Stimulated activated CD8-positive, alpha-beta memory T cell treated with anti-CD3 and anti-CD28 coated beads, Interleukin-12 subunit alpha, Interleukin-12 subunit beta, amount 100 ng/mL, for 24 hours (primary cell): ENCODE measurements around the gene IL1B.

Experiments used
- DNase-seq: peaks from one replicate; pipeline ENCODE4 v3.0.0-alpha.2; 2020; ENCODE audit errors: extremely low read depth

IL1B gene

DNA sequence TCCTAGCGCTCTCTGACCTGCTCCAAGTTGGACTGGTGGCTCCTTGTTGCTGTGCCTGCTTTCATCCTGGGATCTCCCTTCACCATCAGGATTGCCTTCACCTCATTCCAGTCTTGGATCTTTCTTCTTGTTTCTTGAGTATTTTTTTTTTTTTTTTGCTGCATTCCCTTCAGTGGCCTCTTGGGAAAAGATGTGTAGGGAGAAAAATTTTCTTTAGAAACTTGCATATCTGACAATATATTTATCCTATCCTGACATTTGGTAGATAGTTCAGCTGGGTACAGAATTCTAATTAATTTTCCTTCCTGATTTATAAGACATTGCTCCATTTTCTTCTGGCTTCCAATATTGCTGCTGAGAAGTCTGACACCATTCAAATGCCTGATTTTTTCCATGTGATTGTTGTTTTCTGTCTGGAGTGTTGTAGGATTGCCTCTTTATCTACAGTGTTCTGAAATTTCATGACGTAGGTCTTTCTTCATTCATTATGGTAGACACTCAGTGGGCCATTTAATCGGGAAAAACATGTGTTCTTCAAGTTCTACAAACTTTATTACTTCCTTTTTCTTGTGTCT is 29.3 kb downstream of the IL1B start:
- DNase-seq: no peak

DNA sequence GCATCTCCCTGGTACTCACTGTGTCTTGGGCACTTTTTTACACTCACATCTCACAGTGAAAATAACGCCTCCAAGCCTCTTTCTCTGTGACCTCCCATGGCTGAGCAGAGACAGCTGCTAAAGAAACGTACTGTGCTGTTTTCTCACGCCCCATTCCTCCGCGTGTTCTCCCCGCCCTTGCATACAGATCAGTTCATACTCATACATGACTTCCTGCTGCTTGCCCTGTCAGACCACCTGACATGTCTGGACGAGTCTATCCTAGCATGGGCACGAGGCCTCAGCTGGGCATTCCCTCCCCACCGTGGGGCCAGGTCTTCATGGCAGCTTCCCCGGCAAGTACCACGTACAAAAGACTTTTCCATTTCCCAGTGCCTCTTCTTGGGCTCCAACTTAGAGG is 31.0 kb downstream of the IL1B start:
- no peak for DNase-seq

DNA sequence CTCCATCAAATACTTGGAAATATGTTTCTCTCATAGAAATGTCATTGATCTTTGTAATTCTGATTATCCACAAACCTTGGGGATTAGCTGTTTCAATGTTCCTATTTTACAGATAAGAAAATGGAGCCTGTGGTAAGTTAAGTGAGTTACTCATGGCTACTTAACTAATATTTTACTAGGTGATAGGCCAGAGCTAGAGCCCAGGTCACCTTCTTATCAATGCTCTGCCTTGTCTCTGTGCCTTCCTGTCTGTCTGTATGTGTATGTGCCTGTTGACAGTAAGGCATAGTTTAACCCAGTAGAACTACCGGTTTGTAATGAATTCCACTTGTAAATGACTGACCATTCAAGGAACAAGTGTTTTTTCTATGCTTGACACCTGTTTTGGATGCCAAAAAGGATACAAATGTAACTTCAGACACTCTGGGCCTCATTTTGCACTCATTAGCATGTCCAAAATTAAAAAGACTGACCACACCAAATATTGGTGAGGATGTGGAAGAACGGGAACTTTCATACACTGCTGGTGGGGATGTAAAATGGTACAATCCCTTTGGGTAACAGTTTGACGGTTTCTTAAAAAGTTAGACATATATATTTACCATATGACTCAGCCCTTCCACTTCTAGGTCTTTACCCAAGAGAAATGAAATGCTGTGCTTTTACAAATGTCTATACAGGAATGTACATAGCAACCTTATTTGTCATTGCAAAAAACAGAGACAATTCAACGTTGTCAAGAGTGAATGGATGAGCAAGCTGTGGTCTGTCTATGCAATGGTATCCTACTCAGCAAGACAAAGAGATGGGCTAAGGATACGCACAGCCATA is 32.7 kb downstream of the IL1B start:
- DNase-seq: no peak

DNA sequence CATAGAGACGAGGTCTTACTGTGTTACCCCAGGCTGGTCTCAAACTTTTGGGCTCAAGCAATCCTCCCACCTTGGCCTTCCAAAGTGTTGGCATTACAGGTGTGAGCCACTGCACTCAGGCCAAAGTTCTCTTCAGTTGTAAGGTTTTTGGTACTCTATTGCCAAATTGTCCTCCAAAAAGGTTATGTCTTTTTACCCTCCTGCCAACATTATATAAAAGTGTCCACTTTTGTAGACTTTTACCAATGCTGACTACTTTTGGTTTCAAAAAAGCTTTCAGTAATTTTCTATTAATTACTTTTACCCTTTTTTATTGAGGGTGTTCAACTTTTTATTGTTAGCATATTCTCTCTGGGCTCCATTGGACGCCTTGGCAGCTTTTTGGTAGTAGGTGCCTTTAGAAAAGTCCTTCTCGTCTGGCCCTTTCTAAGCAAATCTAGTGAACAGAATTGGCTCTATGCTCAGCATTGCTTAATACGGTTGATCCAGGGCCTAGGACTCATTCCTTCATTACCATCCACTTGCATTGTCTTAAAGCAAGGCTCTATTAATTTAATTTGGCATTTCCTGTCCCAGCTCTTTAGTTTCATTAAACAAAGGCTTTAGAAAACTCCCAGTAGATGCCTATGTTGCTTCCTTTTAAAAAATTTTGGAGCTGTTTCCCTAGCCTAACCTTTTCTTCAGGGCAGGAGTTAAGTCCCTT is 35.5 kb downstream of the IL1B start:
- no peak for DNase-seq

DNA sequence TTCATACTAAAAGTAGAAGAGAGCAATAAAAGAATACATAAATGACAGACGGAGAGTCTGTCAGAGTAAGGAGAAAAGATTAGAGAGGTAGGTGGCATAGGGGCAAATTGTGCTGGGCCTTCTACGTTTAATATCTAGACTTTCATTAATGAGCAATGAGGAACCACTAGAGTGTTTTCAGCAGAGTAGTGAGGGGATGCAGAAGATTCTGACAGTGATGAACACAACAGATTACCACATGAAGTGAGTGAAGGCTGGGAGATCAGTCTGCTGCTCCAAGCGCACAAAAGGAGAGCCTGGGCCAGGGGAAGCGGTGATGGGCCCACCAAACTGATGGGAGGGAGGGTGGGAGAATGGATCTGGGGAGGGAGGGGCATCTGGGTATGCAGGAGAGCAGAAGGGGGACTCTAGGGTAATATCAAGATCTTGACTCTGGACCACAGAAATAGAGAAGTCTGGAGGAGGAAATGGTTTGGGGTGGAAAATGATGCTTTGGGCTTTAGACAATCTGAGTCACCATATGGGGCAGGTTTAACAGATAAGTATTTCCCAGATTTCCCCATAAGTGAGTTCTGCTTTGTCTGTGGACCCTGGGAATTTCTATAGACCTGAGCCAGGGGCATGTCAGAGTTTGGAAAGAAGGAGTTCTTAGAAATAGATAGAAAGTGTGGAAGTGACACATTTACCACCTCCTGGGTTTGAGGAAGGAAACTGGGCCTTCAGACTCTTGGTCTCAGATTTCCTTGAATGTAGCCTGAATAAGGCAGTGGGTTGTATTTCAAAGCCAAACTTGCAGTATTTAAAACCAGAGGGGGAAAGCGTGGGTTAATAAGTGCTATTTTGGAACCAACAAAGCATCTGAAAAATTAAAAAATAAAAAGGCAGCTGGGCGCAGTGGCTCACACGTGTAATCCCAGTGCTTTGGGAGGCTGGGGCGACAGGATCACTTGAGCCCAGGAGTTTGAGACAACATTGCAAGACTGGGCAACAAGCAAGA is 37.3 kb downstream of the IL1B start:
- no peak for DNase-seq

DNA sequence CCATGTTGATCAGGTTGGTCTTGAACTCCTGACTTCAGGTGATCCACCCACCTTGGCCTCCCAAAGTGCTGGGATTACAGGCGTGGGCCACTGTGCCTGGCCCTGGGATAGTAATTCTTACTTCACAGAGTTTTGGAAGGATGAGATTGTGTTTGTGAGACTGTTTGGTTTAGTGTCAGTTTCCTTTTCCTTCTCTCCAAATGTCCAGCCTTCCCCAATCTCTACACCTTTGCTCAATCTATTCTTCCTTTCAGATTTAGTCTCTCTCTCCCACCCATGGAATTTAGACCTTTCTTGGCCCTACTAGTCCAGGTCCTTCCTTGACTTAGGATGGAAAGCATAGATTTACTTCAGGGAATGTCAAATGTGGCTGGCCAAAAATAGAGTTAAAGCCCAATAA is 40.1 kb downstream of the IL1B start:
- DNase-seq: no peak

DNA sequence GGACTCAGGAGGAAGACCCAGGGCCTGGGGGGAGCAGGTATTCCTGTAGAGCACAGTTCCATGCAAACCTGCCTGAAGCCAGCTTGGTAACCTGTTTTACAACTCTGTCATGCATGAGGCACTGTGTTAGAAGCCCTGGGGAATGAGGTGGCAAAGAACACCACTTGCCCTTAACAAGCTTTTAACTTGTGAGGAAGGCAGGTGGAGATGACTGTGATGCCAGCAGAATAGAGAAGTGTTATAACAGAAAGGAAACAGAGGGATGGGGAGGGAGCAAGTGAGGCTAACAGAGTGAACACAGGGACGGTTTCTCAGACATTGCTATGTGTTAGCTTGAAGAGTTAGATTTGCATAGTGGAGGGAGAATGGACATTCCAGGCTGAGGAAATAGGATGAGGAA is 40.8 kb downstream of the IL1B start:
- no peak for DNase-seq

DNA sequence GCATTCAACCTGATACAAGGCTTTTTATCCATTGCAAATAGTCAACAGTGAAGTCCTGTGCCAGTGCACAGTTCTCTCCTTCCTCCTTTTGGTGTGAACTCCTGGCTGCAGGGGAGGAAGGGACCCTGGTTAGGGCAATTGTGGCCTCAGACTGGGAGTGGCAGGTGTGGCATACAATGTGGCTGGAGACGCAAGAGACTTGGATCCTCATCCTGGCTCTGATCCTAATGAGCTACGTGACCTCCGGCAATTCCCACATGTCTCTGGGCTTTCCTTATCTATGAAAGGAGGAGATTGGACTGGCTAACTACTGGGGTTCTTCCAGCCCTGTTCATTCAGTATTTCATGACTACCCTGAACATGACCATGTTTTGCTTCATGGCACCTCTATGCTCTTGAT is 41.7 kb downstream of the IL1B start:
- DNase-seq: no peak

DNA sequence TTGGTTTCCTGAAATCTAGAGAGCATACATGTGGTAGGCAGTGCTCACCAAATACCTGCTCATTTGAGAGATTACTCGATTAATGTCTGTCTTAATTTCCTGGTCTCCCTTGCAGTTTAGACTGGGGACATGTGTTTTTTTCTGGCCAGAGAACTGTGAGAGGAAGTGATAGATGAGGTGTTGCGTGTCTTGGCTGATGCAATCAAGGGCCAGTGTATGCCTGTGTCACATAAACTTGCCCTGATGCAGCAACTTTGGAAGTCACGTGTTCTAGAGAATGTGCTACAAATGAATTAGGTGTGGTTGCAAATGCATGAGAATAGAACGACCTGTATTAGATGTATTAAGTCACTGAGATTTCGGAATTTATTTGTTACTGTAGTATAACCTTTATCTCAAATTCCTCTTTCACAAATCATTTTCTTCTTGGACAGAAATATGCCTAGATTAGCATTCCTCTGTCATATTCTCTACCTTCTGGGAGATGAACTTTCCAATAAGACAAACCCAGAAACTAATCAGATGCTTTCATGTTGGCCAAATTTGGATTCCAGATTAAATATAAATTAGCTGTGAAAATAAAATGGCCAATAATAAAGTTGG is 42.3 kb downstream of the IL1B start:
- DNase-seq: no peak

DNA sequence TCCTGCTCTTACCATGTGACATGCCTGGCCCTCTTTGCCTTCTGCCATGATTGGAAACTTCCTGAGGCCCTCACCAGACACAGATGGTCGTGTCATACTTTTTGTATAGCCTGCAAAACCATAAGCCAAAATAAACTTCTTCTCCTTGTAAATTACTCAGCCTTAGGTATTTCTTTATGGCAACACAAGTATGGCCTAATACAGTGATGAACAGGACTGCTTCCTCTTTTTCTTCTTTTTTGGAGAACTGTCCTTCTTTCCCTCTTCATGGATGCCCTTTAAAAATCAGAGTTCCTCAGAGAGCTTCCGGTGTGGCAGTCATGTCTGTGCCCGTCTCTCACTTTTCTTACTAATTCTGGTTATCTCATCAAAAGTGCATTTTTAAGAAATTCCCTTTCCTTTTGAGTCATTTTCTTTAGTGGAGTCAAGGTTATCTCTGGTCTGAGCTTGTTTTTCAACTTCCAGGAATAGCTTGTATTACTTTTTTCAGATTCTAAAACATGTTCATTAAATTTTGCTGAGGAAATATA is 43.1 kb downstream of the IL1B start:
- DNase-seq: no peak

DNA sequence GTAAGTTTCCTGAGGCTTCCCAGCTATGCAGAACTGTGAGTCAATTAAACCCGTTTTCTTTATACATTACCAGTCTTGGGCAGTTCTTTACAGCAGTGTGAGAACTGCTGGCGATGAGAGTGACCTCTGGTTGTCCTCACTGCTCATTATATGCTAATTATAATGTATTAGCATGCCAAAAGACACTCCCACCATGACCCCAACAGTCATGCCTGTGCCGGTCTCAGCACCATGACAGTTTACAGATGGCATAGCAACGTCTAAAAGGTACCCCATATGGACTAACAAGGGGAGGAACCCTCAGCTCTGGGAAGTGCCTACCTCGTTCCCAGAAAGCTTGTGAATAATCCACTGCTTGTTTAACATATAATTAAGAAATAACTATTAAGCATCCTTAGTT is 44.2 kb downstream of the IL1B start:
- DNase-seq: no peak

DNA sequence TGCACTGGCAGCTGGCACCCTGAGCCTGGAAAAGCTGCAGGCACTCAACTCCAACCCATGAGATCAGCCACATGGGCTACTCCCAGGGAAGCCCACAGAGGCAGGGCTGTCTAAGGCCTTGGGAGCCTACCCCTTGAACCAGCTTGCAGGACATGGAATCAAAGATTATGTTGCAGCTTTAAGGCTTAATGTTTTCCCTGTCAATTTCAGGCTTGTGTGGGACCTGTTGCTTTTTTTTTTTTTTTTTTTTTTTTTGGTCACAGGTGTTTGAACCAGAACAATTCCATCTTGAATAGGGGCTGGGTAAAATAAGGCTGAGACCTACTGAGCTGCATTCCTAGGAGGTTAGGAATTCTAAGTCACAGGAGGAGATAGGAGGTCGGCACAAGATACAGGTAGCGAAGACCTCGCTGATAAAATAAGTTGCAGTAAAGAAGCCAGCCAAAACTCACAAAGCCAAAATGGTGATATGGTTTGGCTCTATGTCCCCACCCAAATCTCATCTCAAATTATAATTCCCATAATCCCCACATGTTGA is 44.8 kb downstream of the IL1B start:
- DNase-seq: no peak

DNA sequence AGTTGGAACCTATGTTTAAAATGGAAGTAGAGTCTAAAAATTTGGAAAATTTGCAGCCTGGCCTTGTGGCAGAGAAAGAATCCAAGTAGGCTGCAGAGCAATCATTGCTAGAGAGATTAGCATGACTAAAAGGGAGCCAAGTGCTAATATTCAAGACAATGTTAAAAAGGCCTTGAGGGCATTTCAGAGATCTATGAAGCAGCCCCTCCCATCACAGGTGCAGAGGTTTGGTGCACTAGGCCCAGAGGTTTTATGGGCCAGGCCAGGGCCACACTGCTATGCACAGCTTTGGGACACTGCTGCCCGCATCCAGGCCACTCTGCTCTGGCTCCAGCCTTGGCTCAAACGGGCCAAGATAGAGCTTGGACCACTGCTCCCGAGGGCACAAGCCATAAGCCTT is 45.6 kb downstream of the IL1B start:
- no peak for DNase-seq

DNA sequence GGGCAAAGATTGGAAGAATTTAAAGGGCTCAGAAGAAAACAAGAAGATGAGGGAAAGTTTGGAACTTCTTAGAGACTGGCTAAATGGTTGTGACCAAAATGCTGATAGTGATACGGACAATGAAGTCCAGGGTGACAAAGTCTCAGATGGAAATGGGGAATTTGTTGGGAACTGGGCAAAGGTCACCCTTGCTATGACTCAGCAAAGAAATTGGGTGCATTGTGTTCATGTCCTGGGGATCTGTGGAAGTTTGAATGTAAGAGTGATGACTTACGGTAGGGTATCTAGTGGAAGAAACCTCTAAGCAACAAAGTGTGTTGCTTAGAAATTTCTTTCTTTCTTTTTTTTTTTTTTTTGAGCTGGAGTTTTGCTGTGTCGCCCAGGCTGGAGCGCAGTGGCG is 46.3 kb downstream of the IL1B start:
- DNase-seq: no peak

DNA sequence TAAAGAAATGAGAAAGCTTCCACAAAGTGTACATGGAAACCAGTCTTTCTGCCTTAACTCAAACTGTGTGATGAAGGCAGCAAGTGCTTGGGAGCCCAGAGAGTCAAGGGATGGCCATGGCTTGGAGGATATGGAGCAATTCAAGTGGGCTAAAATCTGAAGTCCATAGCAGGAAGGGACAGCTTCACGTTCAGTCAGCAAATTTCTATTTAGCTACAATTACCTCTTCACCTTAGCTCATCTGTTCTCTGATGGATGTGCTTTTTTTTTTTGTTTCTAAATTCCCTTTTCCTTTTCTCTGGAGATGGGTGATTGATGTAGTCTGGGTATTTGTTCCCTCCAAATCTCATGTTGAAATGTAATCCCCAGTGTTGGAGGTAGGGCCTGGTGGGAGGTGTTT is 47.4 kb downstream of the IL1B start:
- DNase-seq: no peak

DNA sequence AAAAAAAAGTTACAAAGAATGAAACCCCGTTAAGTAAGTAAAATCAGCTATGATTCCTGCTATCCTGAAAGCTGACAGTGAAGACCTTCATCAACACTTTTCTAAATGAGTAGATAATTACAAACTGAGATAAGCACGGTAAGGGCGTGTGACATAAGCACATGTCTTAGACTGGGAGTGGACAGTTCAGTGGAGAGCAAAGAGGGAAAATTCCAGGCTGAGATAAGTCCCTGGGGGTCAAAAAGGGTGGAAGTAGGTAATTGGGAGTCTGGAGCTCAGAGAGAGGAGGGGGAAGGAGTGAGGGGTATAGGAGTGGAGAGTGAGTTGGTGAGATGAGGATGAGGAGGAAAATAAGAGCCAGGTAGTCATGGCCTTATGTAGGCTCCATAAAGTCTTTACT is 47.9 kb downstream of the IL1B start:
- no peak for DNase-seq

DNA sequence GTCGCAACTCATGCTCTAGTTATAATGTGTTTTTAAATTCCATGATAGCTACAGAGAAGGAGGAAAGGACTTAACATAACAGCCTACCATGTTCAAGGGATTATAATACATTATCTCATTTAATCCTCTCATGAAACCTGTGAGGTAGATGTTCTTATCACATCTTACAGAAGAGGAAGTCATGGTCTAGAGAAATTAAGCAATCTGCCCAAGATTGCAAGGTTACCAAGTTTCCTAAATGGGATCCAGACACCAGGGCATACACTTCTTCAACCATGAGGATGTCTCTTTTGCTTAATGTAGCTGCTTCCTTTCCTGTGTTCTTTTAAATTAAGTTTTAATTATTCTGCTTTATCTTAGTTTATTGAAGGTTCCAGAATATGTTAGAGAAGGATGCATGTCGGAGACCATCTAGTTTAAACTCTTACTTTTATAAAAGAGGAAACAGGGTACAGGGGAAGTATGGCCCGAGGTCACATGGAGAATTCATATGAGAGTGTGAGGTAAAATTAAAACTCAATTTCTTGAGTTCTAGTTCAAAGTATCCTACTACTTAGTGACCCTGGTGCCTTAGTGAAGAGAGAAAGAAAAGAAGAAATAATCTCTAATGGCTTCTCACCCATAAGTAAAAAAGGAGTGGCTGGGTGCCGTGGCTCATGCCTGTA is 48.7 kb downstream of the IL1B start:
- no peak for DNase-seq

DNA sequence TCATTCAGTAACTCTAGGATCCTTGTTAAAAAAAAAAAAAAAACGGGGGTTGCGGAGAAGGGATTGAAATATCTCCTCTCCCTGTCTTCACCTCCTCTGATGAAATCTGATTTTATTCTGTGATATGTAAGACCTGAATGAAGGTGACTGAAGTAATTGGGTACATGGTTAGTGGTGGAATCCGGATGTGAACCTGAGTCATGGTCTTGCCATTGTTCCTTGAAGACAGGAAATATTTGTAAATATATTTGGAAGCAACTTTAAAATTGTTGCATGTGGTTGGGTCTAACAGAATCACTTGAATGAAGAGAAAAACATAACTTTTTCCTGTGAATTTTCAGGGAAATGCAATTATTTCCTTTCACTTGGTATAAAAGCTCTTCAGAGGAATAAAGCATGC is 49.3 kb downstream of the IL1B start:
- DNase-seq: no peak

DNA sequence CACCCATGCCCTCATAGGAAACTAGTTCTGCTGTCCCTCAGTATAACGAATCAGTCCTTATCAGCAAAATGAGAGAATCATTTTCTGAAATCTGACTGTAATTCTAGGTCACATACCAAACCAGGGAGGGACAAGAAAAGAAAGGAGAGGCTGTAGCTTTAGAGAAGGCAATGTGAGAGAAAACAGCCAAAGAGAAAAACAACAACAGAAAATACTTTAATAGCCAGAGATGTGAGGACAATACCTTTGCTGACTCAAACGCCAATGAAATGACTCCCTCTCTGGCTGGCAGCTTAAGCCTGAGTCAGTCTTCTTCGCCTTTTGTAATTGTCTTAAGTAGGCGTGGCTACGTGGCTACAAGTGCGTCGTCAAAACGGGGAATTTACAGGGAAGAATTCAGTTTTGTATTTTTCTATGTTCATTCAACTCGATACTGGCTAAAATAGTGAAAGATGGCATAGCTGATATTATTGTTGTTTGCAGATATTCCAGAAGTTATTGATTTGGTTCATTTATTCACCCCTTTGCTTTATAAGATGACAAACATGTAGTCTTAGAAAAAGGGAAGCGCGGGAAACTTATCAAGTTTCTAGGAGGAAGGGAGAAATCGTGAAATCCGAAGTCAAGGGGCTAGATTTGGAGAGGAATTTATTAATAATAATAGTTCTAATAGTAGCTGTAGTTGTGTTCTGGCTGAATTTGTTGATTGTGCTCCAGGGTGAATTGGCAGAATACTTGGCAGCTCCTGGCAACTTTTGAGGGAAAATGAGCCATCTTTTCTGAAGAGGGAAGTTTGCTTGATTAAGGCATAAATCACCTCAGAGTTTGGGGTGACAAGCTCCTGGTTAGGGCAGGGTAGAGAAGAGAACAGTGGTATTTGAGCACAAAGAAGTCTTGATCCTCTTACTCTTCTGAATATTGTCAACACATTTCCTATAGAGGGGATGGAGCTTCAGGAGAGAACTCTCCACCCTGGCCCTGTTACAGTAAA is 52.1 kb downstream of the IL1B start, which contains the start of gene IL1A:
IL1A (minus strand) TSS at position 295 of the 991 bp plus-strand sequence. CDS start 723 bp downstream, outside the sequence.
- no peak for DNase-seq
